Measurements from ENCODE around the gene ABLIM3.

- TF ChIP-seq CTCF (IDR thresholded peaks at IDR 0.05; ENCODE audit: insufficient read depth, low read depth, low read length), result no peak
- TF ChIP-seq EZH2 (IDR thresholded peaks at IDR 0.05; ENCODE audit: insufficient read depth, low read length), result no peak
These were observed 29.0 kb downstream of the ABLIM3 start for GRCh38 chr5:149170299-149170698.
